Progenitor cell of endocrine pancreas (in vitro differentiated cells): Measurements from ENCODE around the gene OSBP2. TPM values are rescaled to one million over a fixed set of nuclear protein-coding genes. Genes with fewer than 3 reads are reported as not detected.

Source experiments
- DNase-seq: peaks from one replicate; pipeline ENCODE4 v3.0.0; 2021; ENCODE audit warnings: low spot score; ENCODE audit not compliant: unreplicated experiment
- H3K27ac Mint-ChIP-seq: 2 replicates; pipeline ENCODE4 v1.8.0; 2021; ENCODE audit warnings: mild to moderate bottlenecking, moderate library complexity, mixed read lengths
- H3K27me3 Mint-ChIP-seq: 2 replicates; pipeline ENCODE4 v1.8.0; 2021; ENCODE audit warnings: mixed read lengths
- H3K36me3 Mint-ChIP-seq: 2 replicates; pipeline ENCODE4 v1.8.0; 2022; ENCODE audit warnings: mixed read lengths; ENCODE audit not compliant: insufficient read depth
- H3K4me1 Mint-ChIP-seq: 2 replicates; pipeline ENCODE4 v1.8.0; 2021; ENCODE audit warnings: low read depth, mixed read lengths
- H3K4me3 Mint-ChIP-seq: 2 replicates; pipeline ENCODE4 v1.8.0; 2021; ENCODE audit warnings: low read depth, mild to moderate bottlenecking, moderate library complexity, mixed read lengths
- H3K9me3 Mint-ChIP-seq: 2 replicates; pipeline ENCODE4 v1.8.0; 2021; ENCODE audit warnings: low read depth, mixed read lengths
- total RNA-seq: library from RNA; stranded (reverse); gene quantifications from 2 replicates; pipeline ENCODE4 v1.2.1, GENCODE V29; 2021
- TF ChIP-seq, protein P1 (sequence below): fragments of 200-600 bp; sonication (generic); IDR thresholded peaks from one replicate; pipeline ENCODE4 v1.5.0; 2021; ENCODE audit warnings: antibody characterized with exemption, mild to moderate bottlenecking; ENCODE audit not compliant: unreplicated experiment

OSBP2 gene
- total RNA-seq, 1 donor from 2014 or later: 8.3 TPM

- peaks cover 3% of the 10 kb centered on the region for H3K9me3 Mint-ChIP-seq
- peaks cover 33% of the 10 kb centered on the region for H3K36me3 Mint-ChIP-seq
- H3K27ac Mint-ChIP-seq: no peak overlapping the region
- no peak overlapping the region for H3K4me3 Mint-ChIP-seq
- no peak for DNase-seq
- TF ChIP-seq, protein P1, sequence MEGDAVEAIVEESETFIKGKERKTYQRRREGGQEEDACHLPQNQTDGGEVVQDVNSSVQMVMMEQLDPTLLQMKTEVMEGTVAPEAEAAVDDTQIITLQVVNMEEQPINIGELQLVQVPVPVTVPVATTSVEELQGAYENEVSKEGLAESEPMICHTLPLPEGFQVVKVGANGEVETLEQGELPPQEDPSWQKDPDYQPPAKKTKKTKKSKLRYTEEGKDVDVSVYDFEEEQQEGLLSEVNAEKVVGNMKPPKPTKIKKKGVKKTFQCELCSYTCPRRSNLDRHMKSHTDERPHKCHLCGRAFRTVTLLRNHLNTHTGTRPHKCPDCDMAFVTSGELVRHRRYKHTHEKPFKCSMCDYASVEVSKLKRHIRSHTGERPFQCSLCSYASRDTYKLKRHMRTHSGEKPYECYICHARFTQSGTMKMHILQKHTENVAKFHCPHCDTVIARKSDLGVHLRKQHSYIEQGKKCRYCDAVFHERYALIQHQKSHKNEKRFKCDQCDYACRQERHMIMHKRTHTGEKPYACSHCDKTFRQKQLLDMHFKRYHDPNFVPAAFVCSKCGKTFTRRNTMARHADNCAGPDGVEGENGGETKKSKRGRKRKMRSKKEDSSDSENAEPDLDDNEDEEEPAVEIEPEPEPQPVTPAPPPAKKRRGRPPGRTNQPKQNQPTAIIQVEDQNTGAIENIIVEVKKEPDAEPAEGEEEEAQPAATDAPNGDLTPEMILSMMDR: no peak
- no peaks in the 10 kb centered on the region for H3K4me1 Mint-ChIP-seq
- no peaks in the 10 kb centered on the region for H3K27me3 Mint-ChIP-seq
These were observed 208.1 kb downstream of the OSBP2 start for GRCh38 chr22:30902496-30903357.

- Mint-ChIP-seq H3K27ac (no peak overlapping the region), H3K9me3 (no peaks in the 10 kb centered on the region), H3K36me3 (peaks cover 30% of the 10 kb centered on the region), H3K27me3 (no peaks in the 10 kb centered on the region), H3K4me3 (no peak overlapping the region), H3K4me1 (no peaks in the 10 kb centered on the region)
- TF ChIP-seq, protein P1: no peak
- no peak for DNase-seq
These were observed 209.3 kb downstream of the OSBP2 start for GRCh38 chr22:30903876-30904460.

GRCh38 chr22:30905696-30906341 lies 211.1 kb downstream of the OSBP2 start:
- Mint-ChIP-seq H3K9me3 (no peaks in the 10 kb centered on the region), H3K27me3 (no peaks in the 10 kb centered on the region), H3K4me1 (no peaks in the 10 kb centered on the region), H3K4me3 (no peak overlapping the region), H3K27ac (no peak overlapping the region), H3K36me3 (peaks cover 21% of the 10 kb centered on the region)
- TF ChIP-seq, protein P1: no peak
- no peak for DNase-seq

- no peaks in the 10 kb centered on the region for H3K9me3 Mint-ChIP-seq
- TF ChIP-seq, protein P1: no peak
- no peak overlapping the region for H3K4me3 Mint-ChIP-seq
- peaks cover 18% of the 10 kb centered on the region for H3K36me3 Mint-ChIP-seq
- H3K27me3 Mint-ChIP-seq: no peaks in the 10 kb centered on the region
- no peak overlapping the region for H3K27ac Mint-ChIP-seq
- no peaks in the 10 kb centered on the region for H3K4me1 Mint-ChIP-seq
- DNase-seq: no peak
These were observed 211.7 kb downstream of the OSBP2 start for GRCh38 chr22:30906411-30906810.

DNA sequence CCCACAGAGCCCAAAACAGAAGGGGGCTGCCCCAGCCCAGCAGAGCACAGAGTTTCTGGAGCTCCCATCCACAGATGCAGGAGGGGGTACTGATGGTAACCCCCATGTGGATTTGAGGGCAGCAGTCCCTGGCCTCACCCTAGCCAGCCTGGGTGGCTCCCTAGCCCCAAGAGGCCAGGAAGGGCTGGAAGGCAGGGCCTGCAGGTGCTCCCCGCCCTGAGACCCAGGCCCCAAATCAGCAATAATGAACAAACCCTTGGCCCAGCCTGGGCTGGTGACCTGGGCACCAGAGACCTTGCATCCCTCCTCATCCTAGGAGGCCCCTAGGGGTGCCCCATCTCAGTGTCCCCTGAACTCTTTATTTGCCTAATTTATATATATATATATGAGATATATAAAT lies 212.3 kb downstream of the OSBP2 start:
- H3K27ac Mint-ChIP-seq: no peak overlapping the region
- no peak for DNase-seq
- H3K27me3 Mint-ChIP-seq: no peaks in the 10 kb centered on the region
- no peak overlapping the region for H3K4me3 Mint-ChIP-seq
- H3K36me3 Mint-ChIP-seq: peaks cover 15% of the 10 kb centered on the region
- no peaks in the 10 kb centered on the region for H3K4me1 Mint-ChIP-seq
- H3K9me3 Mint-ChIP-seq: no peaks in the 10 kb centered on the region
- TF ChIP-seq, protein P1: no peak
